Right ventricle myocardium inferior (tissue), 1 donor: Measurements from ENCODE around the gene TCHP. TPM values are rescaled to one million over a fixed set of nuclear protein-coding genes. Genes with fewer than 3 reads are reported as not detected.
A peak's percentile ranks its signal among the peaks of the same experiment; 100 is the strongest.

Experiments used
- ATAC-seq: fragments of 200-7000 bp; cut with Tn5 transposase; one replicate; pipeline ENCODE4 v1.9.1; 2020; ENCODE audit warnings: mild to moderate bottlenecking, moderate library complexity
- DNase-seq: peaks from one replicate; pipeline ENCODE4 v3.0.0; 2021; ENCODE audit errors: missing footprints
- intact Hi-C: fragments of 100-400 bp; cut with DNase I; formaldehyde crosslinking; loops from one replicate; pipeline ENCODE4 v1.11.0; 2022
- total RNA-seq: library from RNA; stranded (reverse); fragmentation: NEBNext Ultra II Directional; extraction: Animal tissue kit (Norgen Biotek cat#: 25700); gene quantifications from one replicate; pipeline ENCODE4 v1.2.1, GENCODE V29; 2021
- donor health status: DM: no; HTN: yes; CAD: no; lungs with severe emphysema.

Gene TCHP
- total RNA-seq, 1 donor from 2014 or later: 8.4 TPM

DNA sequence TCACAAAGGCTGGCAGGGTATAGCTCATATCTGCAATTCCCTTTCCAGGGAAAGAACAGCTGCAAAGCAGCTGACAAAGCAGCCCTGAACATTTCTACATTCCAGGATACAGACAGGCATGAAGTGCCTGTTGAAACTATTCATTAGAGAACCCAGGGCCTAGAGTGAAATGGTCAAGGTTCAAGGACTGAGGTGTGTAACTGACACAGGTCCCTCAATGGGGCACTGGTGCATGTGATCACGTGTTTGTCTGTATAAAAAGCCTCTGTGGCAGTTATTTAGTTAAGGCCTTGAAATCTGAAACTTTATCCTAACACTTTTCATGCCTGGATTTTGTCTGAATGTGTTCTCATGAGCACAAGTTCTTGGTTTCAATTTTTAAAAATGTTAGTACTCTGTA is 49.0 kb downstream of the TCHP start:
- intact Hi-C loops: loop anchor here (10.0 kb wide), 1 partner anchor 46 kb away; the partner anchor contains the start of genes ANKRD13A and GIT2
- no peak for DNase-seq
- ATAC-seq: peak; percentile 74

DNA sequence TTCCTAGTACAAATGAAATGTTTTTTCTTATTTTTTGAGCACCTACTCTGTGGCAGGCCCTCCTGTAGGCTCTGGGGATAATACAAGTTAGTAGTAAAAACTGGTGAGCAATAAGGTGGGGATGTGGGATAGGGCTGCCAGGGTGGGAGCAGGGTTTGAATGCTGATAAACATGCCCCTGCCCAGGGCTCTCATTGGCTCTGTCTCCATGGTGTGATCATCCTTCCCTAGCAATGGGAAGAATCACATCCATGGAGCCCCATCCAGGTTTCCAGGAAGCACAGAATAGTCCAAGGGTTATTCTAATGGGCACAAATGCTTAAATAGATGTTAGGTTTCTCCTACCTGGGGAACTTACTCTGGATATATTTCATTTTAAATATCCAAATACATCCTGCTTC is 50.6 kb downstream of the TCHP start:
- ATAC-seq (no peak), DNase-seq (no peak)
- intact Hi-C loops: no loop called here

DNA sequence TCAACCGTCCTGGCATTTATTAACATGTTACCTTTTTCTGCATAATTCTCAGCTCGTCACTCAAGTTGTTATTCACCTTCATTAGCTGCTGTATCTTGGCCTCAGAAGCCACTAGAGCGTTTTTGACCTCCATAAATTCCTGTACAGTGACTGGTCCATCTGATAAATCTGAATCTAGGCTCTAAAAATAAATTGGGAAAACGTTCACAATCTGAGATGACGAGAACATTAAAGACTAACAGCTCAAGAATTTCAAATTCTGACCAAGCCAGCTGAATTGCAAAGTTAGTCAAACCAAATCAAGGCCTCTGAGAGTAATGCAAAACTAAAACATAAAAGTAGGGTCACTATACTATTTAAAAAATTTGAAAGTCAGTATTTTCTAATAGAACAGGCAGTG is 51.1 kb downstream of the TCHP start:
- ATAC-seq (no peak), DNase-seq (no peak)
- intact Hi-C loops: no loop called here

DNA sequence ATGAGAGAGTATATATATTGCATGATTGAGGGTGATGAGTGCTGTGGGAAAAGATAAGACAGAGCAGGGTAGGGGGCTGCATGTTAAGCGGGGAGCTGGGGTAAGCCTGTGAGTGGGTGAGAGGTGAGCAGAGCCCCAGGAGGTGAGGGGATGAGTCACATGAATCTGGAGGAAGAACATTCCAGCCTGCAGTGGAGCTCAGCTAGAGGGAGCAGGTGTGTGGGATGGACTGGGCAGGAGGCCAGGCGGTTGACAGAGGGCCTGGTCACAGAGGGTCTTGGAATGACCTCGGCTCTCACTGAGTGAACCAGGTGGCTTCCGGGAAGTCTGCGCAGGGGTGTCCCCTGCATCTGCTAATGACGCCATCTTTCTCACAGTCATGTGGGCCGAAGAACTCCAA is 51.7 kb downstream of the TCHP start:
- DNase-seq (peak; percentile 78), ATAC-seq (peak; percentile 59)
- intact Hi-C loops: no loop called here

DNA sequence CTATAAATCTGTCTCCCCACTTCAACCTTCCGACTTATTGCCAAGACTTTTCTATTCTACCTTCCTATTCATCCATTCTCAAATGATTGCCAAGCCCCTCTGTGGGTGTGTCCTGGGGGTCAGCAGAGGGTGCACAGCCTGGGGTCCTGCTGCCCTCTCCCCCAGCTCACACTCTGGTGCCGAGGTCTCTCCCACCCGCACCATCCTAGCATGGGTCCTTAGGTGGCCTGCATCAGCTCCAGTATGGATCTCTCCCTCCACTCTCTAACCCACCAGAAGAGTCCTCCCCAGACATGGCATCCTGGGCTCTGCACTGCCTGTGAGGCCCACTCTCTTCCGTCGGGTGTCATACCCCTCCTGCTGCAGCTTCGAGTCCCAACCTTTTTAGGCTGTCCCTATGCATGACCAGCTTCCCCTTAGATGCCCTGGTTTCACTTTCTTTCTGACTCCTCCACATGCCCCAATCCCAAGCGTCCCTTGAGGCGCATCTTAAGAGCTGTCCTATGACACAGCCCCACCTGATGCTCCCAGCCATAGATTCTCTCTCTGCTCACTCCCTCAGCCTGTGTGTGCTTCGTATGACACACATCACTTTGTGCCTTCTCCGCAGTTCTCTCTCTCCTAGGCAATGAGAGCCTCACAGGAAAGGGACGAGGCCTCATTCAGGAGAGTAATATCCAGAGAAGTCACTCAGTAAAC is 52.2 kb downstream of the TCHP start:
- intact Hi-C loops: no loop called here
- DNase-seq: no peak
- peak; percentile 27 for ATAC-seq

DNA sequence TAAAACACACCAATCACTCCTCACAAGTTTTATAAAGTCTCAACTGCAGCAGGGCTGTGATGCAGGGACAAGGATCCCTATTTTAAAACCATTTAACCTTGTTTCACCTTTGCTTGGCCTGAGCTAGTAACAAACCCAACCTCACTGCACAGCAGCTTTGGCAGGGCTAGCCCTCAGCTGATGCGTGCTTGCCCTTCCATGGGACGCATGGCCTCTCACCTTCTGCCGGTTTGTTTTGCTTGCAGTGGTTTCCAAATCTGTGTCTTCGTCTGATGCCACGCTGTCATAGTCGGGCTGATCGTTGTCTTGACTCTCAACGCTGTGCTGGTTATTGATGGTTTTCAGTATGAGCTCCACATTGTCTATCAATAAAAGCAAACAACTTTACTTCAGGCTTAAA is 52.8 kb downstream of the TCHP start:
- intact Hi-C loops: no loop called here
- DNase-seq (no peak), ATAC-seq (peak; percentile 76)

DNA sequence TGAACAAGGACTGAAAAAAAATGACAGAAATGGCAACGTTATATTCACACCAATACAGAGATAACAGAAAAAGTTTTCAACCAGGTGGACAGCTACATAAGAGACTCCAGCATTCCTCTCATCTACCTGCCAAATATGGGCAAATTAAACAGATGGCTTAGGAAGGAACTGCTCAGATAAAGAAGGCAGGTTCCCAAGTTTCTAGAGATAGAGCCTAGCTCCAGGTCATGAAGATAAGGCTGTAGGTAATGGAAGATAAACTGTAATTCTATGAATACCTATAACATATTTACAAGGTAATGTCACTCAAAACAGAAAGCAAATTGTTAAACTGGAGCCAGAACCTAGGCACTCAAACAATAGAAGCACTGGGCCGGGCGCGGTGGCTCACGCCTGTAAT is 53.6 kb downstream of the TCHP start:
- ATAC-seq (no peak), DNase-seq (no peak)
- intact Hi-C loops: no loop called here

DNA sequence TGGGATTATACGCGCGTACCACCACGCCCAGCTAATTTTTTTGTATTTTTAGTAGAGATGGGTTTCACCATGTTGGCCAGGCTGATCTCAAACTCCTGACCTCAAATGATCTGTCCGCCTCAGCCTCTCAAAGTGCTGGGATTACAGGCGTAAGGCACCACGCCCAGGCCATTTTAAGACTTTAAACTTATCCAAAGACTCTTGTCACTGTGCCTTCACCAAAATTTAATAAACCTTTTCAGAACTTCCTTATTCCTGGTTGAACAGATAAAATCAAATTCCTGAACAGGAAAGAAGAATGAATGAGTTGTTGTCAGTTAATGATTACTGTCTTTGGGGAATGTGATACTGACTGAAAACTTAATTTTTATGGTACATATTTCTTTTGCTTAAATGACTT is 58.3 kb downstream of the TCHP start:
- ATAC-seq (no peak), DNase-seq (no peak)
- intact Hi-C loops: no loop called here

DNA sequence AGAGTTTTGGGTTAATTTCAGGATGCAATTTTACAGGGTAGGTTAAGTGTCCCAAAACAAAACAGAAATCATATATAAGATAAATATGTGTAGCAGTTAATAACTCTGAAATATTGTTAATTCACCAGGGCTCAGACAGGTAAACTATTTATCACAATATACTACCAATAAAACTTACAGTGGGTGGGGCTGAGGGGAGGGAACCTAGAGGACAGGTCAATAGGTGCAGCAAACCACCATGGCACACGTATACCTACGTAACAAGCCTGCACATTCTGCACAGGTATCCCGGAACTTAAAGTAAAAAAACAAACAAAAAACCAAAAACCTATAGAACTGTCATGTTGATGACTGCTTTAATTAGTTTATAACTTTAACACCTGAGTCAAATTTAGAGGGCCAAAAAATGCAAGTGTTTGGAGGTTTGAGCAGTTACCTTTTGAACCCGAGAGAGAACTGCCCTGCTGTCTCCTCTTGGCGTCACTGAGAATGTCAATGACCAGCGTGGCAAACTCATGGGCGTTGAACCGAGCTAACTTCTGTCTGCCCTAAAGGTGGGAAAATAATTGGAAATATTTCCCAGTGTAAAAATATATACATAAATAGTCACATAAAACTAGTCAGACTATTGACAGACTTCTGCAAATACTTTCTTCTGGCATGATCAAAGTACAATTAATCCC is 59.5 kb downstream of the TCHP start:
- intact Hi-C loops: loop anchor here (5.0 kb wide), 1 partner anchor 38 kb away; the partner anchor contains the start of genes ANKRD13A and GIT2
- DNase-seq: no peak
- no peak for ATAC-seq

DNA sequence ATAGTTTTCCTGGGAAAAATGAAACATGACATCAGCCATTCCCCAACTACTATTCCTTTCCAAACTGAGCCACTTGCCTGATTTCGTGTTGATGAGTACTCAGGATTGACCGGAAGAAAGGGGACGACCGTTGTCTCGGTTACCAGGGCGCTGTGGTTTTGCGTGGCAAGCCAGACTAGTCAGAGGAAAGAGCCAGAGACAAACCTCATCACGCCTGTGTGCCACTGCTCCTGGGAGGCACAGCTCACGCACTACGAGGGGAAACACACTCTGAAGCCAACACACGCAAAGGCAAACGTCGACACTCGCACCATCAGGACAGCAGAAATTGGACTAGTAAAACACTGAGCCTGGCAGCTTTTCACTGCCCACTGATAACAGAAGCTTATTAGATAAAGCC is 61.1 kb downstream of the TCHP start:
- no peak for DNase-seq
- intact Hi-C loops: loop anchor here (5.0 kb wide), 1 partner anchor 36 kb away; the partner anchor contains the start of genes ANKRD13A and GIT2
- ATAC-seq: peak; percentile 78

DNA sequence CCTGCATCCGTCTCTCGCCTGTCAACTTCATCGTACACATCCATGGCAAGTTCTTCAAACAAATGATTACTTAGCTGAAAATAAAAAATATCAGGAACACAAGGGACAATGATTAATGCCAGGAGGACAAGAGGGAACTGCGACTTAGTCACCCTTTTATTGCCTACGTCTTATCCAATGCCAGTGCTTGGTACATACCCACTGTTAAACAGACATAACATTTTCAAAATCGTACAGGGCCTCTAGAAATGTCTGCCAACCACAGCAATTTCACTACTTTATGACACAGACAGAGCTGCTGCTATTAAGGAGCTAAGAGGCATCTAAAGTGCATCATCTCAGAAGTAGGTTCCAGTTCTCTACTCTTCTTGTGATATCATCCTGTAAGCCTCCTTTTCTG is 61.5 kb downstream of the TCHP start:
- intact Hi-C loops: loop anchor here (5.0 kb wide), 1 partner anchor 36 kb away; the partner anchor contains the start of genes ANKRD13A and GIT2
- DNase-seq (no peak), ATAC-seq (peak; percentile 45)

DNA sequence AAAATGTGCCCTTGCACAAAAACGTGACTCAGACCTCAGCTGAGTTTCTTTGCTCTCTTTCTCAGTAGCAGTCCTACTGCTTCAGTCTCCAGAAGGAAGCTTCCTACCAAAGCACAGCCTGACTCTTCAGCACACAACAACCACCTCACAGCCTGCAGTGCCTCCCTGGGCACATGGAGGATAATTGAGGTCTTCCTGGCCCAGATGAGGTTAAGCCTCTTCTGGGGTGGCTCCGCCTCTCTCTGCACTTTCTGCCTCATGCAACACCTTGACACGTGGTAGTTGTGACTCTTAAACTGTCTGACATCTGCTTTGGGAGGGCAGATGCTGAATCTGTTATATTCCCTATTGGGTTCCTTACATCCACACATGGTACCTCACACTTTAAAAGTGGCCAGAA is 62.3 kb downstream of the TCHP start:
- intact Hi-C loops: loop anchor here (5.0 kb wide), 1 partner anchor 35 kb away; the partner anchor contains the start of genes ANKRD13A and GIT2
- ATAC-seq (no peak), DNase-seq (no peak)

DNA sequence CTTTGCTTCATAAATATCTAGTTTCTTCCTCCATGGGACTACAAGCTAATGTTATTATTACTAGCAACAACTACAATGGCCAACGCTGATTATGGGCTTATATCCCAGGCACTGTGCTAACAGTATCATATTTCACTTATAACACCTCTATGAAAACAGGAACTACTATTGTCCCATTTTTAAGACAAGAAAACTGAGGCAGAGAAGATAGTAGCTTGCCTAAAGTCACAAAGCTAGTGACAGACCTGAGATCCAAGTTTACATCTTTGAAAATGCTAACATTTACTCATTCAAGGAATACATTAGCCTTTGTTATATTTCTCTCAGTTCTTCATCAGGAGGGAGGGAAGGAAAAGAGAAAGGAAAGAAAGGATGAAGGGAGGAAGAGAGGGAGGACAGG is 63.3 kb downstream of the TCHP start:
- no peak for ATAC-seq
- intact Hi-C loops: loop anchor here (5.0 kb wide), 1 partner anchor 34 kb away; the partner anchor contains the start of genes ANKRD13A and GIT2
- DNase-seq: no peak

DNA sequence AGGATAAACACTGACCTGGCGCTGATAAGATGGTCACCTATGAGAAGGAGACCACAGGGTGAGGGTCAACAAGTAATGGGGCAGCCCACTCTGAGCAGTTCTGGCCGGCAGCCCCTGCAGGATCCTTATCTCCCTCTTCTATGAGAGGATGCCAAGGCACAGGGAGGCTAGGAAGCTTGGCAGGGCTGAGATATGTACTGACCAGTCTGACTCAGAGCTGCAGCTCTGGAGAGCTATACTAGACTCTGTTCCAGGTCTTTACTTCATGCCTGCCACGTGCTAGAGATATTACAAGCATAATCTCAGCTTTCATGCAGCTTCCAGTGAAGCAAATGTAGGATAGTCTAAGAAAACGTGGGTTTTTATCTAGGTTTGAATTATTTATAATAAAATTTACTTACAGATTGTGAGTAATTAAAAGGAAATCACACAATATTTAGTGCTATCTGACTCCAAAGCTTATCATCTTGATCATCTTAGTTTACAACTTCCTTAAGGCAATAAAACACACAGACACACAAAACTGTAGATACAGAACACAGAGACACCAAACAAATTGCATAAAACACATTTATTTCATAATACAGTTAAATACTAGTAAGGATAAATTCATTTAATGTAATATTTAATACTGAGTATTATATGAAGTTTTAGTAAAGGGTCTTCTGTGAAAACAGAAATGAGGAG is 63.8 kb downstream of the TCHP start:
- no peak for DNase-seq
- intact Hi-C loops: loop anchor here (5.0 kb wide), 1 partner anchor 33 kb away; the partner anchor contains the start of genes ANKRD13A and GIT2
- peak; percentile 51 for ATAC-seq

DNA sequence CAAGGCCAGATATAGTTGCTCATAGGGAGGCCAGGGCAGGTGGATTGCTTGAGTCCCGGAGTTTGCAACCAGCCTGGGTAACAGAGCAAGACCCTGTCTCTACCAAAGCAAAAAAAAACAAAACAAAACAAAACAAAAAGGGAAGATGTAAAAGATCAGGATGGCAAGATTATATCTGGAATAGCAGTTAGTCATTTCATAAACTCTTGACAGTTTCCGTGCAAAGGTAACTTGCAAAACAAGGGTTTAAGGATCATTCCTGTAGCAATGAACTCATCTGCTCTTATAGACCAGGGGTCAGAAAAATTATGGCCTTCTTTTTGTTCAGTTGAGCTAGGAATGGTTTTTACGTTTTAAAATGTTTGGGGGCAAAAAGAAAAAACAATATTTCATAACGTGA is 66.5 kb downstream of the TCHP start:
- ATAC-seq (no peak), DNase-seq (no peak)
- intact Hi-C loops: no loop called here

DNA sequence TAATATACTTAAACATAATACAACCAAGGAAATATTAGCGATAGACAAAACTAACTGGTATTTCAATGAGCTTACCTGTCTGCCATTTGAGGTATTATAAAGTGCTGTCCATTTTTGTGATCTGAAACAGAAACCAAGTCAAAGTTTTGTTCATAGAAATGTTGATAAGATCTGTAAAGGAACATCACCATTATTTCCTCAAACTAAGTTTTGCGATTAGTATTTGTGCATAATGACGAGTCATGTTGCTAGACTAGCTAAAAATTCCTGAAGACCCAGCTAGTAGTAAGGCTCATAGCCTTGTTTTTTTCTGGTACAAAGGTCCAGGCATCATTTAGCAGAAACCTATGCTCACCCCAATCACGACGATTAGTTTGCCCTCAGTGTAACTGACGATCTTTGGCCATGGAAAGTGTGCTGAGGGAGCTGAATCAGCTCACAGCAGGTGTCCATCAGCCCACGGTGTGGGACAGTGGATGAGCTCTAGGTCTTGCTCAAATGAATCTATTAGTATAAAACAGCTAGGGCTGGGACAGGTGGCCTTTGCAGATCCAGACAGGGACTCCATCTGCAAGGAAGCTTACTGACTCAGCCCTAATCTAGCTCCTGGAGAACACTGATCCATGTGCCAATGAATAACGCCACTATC is 67.4 kb downstream of the TCHP start:
- DNase-seq: no peak
- intact Hi-C loops: no loop called here
- no peak for ATAC-seq
